Osteoblast (primary cell): Measurements from ENCODE around the gene CD226. TPM values are rescaled to one million over a fixed set of nuclear protein-coding genes. Genes with fewer than 3 reads are reported as not detected.

Experiments
- DNase-seq: peaks from one replicate; pipeline ENCODE4 v3.0.0; 2011; ENCODE audit warnings: low spot score, mixed read lengths; ENCODE audit not compliant: insufficient read length; ENCODE audit errors: missing footprints
- H2AFZ ChIP-seq: 2 replicates; pipeline ENCODE4 v1.6.0; 2011; ENCODE audit warnings: mild to moderate bottlenecking, low read length
- H3K27ac ChIP-seq: 2 replicates; pipeline ENCODE4 v1.5.1; 2011; ENCODE audit warnings: mild to moderate bottlenecking, low read depth, low read length, moderate library complexity
- H3K27me3 ChIP-seq: 2 replicates; pipeline ENCODE4 v1.6.0; 2012; ENCODE audit warnings: mild to moderate bottlenecking, control low read depth, inconsistent platforms, low read length, moderate library complexity; ENCODE audit not compliant: insufficient read depth
- H3K36me3 ChIP-seq: 2 replicates; pipeline ENCODE4 v1.5.1; 2011; ENCODE audit warnings: mild to moderate bottlenecking, low read length, control low read depth, moderate library complexity; ENCODE audit not compliant: insufficient read depth
- H3K4me1 ChIP-seq: 2 replicates; pipeline ENCODE4 v1.5.1; 2011; ENCODE audit warnings: mild to moderate bottlenecking, low read length, control low read depth, moderate library complexity; ENCODE audit not compliant: insufficient read depth
- H3K4me2 ChIP-seq: 2 replicates; pipeline ENCODE4 v1.6.0; 2011; ENCODE audit warnings: mild to moderate bottlenecking, low read length; ENCODE audit not compliant: insufficient read depth
- H3K4me3 ChIP-seq: fragments of 200-600 bp; sonication (generic); 3 replicates; pipeline ENCODE4 v1.5.1; 2012; ENCODE audit warnings: mild to moderate bottlenecking, low read length, inconsistent platforms; ENCODE audit not compliant: insufficient read depth
- H3K79me2 ChIP-seq: 2 replicates; pipeline ENCODE4 v1.6.0; 2012; ENCODE audit warnings: mild to moderate bottlenecking, low read length, control low read depth, inconsistent platforms; ENCODE audit not compliant: insufficient read depth
- H3K9me3 ChIP-seq: 2 replicates; pipeline ENCODE4 v1.5.1; 2011; ENCODE audit warnings: low read depth, low read length, control low read depth
- H4K20me1 ChIP-seq: 2 replicates; pipeline ENCODE4 v1.6.0; 2012; ENCODE audit warnings: mild to moderate bottlenecking, low read length, control low read depth; ENCODE audit not compliant: insufficient read depth
- CTCF ChIP-seq: IDR thresholded peaks from 2 replicates; pipeline ENCODE4 v1.5.1; 2011; ENCODE audit warnings: mild to moderate bottlenecking, low read depth, low read length, moderate library complexity; ENCODE audit errors: extremely low read depth
- total RNA-seq: library from RNA; depleted of rRNA; stranded (reverse); fragments of >200 nt; gene quantifications from 2 replicates; pipeline ENCODE4 v1.2.3, GENCODE V29; 2012

The CD226 gene
- total RNA-seq, 1 donor: 0.36 TPM

GRCh38 chr18:69968039-69968438 lies 20.4 kb upstream of the CD226 start:
- H4K20me1 ChIP-seq: no peaks in the 10 kb centered on the region
- no peak overlapping the region for H3K4me3 ChIP-seq
- H3K79me2 ChIP-seq: no peaks in the 10 kb centered on the region
- no peaks in the 10 kb centered on the region for H3K9me3 ChIP-seq
- H2AFZ ChIP-seq: no peak overlapping the region
- TF ChIP-seq CTCF: no peak
- no peaks in the 10 kb centered on the region for H3K27me3 ChIP-seq
- no peaks in the 10 kb centered on the region for H3K4me1 ChIP-seq
- H3K27ac ChIP-seq: no peak overlapping the region
- H3K4me2 ChIP-seq: no peak overlapping the region
- DNase-seq: no peak
- no peaks in the 10 kb centered on the region for H3K36me3 ChIP-seq

GRCh38 chr18:69963196-69963595 lies 15.5 kb upstream of the CD226 start:
- Histone ChIP-seq H3K4me3 (no peak overlapping the region), H3K27me3 (no peaks in the 10 kb centered on the region), H3K36me3 (no peaks in the 10 kb centered on the region), H3K79me2 (no peaks in the 10 kb centered on the region), H2AFZ (no peak overlapping the region), H3K9me3 (no peaks in the 10 kb centered on the region), H4K20me1 (no peaks in the 10 kb centered on the region), H3K27ac (no peak overlapping the region), H3K4me2 (no peak overlapping the region), H3K4me1 (no peaks in the 10 kb centered on the region)
- no peak for TF ChIP-seq CTCF
- DNase-seq: no peak

GRCh38 chr18:69961718-69962117 lies 14.0 kb upstream of the CD226 start:
- DNase-seq: no peak
- no peak for TF ChIP-seq CTCF
- Histone ChIP-seq H3K79me2 (no peaks in the 10 kb centered on the region), H2AFZ (no peak overlapping the region), H4K20me1 (no peaks in the 10 kb centered on the region), H3K36me3 (no peaks in the 10 kb centered on the region), H3K4me1 (no peaks in the 10 kb centered on the region), H3K27ac (no peak overlapping the region), H3K9me3 (no peaks in the 10 kb centered on the region), H3K27me3 (no peaks in the 10 kb centered on the region), H3K4me3 (no peak overlapping the region), H3K4me2 (no peak overlapping the region)

GRCh38 chr18:69958422-69958821 lies 10.7 kb upstream of the CD226 start:
- Histone ChIP-seq H3K36me3 (no peaks in the 10 kb centered on the region), H3K27me3 (no peaks in the 10 kb centered on the region), H3K4me1 (no peaks in the 10 kb centered on the region), H3K27ac (no peak overlapping the region), H3K4me2 (no peak overlapping the region), H2AFZ (no peak overlapping the region), H3K9me3 (no peaks in the 10 kb centered on the region), H4K20me1 (no peaks in the 10 kb centered on the region), H3K4me3 (no peak overlapping the region), H3K79me2 (no peaks in the 10 kb centered on the region)
- no peak for DNase-seq
- TF ChIP-seq CTCF: no peak
